Trophoblast cell (in vitro differentiated cells and primary cell): Measurements from ENCODE around the gene PARN.

Experiments
- DNase-seq, 2 donors: peaks; one replicate each; pipeline ENCODE4 v3.0.0-alpha.2; 2016
- H2AFZ ChIP-seq: 2 replicates; pipeline ENCODE4 v1.6.1; 2013; ENCODE audit warnings: low read length, moderate library complexity, mild to moderate bottlenecking; ENCODE audit not compliant: insufficient read depth, poor library complexity
- H2AK5ac ChIP-seq: 2 replicates; pipeline ENCODE4 v1.6.1; 2013; ENCODE audit warnings: mild to moderate bottlenecking, low read length
- H2BK120ac ChIP-seq: 2 replicates; pipeline ENCODE4 v1.6.1; 2013; ENCODE audit warnings: low read length, mild to moderate bottlenecking, moderate library complexity; ENCODE audit not compliant: insufficient read depth, poor library complexity
- H2BK12ac ChIP-seq: 2 replicates; pipeline ENCODE4 v1.6.1; 2013; ENCODE audit warnings: mild to moderate bottlenecking, low read length, moderate library complexity
- H2BK5ac ChIP-seq: 2 replicates; pipeline ENCODE4 v1.6.1; 2013; ENCODE audit warnings: low read length, low read depth, moderate library complexity, mild to moderate bottlenecking; ENCODE audit not compliant: poor library complexity
- H3K14ac ChIP-seq: 2 replicates; pipeline ENCODE4 v1.6.1; 2013; ENCODE audit warnings: mild to moderate bottlenecking, low read length
- H3K18ac ChIP-seq: 2 replicates; pipeline ENCODE4 v1.6.1; 2013; ENCODE audit warnings: mild to moderate bottlenecking, low read length
- H3K23ac ChIP-seq: 2 replicates; pipeline ENCODE4 v1.6.1; 2013; ENCODE audit warnings: low read length
- H3K27ac ChIP-seq: 2 replicates; pipeline ENCODE4 v1.5.1; 2013; ENCODE audit warnings: low read depth, mild to moderate bottlenecking, inconsistent platforms, low read length, moderate library complexity
- H3K27me3 ChIP-seq: 2 replicates; pipeline ENCODE4 v1.6.1; 2013; ENCODE audit warnings: inconsistent platforms, mild to moderate bottlenecking, low read length, moderate library complexity; ENCODE audit not compliant: insufficient read depth
- H3K36me3 ChIP-seq, 2 experiments: 1 replicate in 1 of 2; 2 replicates in 1 of 2; pipeline ENCODE4 v1.6.1; 2013; ENCODE audit warnings: low read length in 2 of 2, mild to moderate bottlenecking in 2 of 2, moderate library complexity in 1 of 2; ENCODE audit not compliant: insufficient read depth in 2 of 2, control insufficient read depth in 1 of 2
- H3K4ac ChIP-seq: 2 replicates; pipeline ENCODE4 v1.6.1; 2013; ENCODE audit warnings: low read depth, mild to moderate bottlenecking, low read length, moderate library complexity
- H3K4me1 ChIP-seq, 2 experiments: 1 replicate in 1 of 2; 2 replicates in 1 of 2; pipeline ENCODE4 v1.6.1; 2013; ENCODE audit warnings: low read length in 2 of 2, mild to moderate bottlenecking in 2 of 2, moderate library complexity in 1 of 2; ENCODE audit not compliant: insufficient read depth in 2 of 2, control insufficient read depth in 1 of 2
- H3K4me2 ChIP-seq: 2 replicates; pipeline ENCODE4 v1.6.1; 2013; ENCODE audit warnings: inconsistent platforms, mild to moderate bottlenecking, low read length, moderate library complexity
- H3K4me3 ChIP-seq: 2 replicates; pipeline ENCODE4 v1.5.1; 2013; ENCODE audit warnings: mild to moderate bottlenecking, low read depth, low read length, inconsistent platforms
- H3K79me1 ChIP-seq: one replicate; pipeline ENCODE4 v1.6.1; 2013; ENCODE audit warnings: low read length
- H3K79me2 ChIP-seq: 2 replicates; pipeline ENCODE4 v1.6.1; 2013; ENCODE audit warnings: low read length, mild to moderate bottlenecking; ENCODE audit not compliant: control insufficient read depth, insufficient read depth, poor library complexity
- H3K9ac ChIP-seq: 2 replicates; pipeline ENCODE4 v1.6.1; 2013; ENCODE audit warnings: mild to moderate bottlenecking, low read length
- H3K9me3 ChIP-seq: 2 replicates; pipeline ENCODE4 v1.6.1; 2013; ENCODE audit warnings: low read depth, mild to moderate bottlenecking, control low read depth, inconsistent platforms, low read length; ENCODE audit not compliant: insufficient read depth
- H4K12ac ChIP-seq: 2 replicates; pipeline ENCODE4 v1.6.1; 2013; ENCODE audit warnings: low read depth, mild to moderate bottlenecking, low read length, moderate library complexity
- H4K8ac ChIP-seq: 2 replicates; pipeline ENCODE4 v1.6.1; 2013; ENCODE audit warnings: low read depth, mild to moderate bottlenecking, low read length, moderate library complexity
- H4K91ac ChIP-seq: one replicate; pipeline ENCODE4 v1.6.1; 2013; ENCODE audit warnings: low read depth, mild to moderate bottlenecking, low read length, moderate library complexity
- WGBS: extraction: QIAGEN DNeasy Blood & Tissue Kit; methylation state at CpG from one replicate; pipeline ENCODE4 v1.1.7; 2013; ENCODE audit warnings: missing lambda C conversion rate; ENCODE audit not compliant: insufficient read length, insufficient coverage; ENCODE audit errors: extremely low coverage; 5-methylcytosine and 5-hydroxymethylcytosine counted together

Gene PARN

DNA sequence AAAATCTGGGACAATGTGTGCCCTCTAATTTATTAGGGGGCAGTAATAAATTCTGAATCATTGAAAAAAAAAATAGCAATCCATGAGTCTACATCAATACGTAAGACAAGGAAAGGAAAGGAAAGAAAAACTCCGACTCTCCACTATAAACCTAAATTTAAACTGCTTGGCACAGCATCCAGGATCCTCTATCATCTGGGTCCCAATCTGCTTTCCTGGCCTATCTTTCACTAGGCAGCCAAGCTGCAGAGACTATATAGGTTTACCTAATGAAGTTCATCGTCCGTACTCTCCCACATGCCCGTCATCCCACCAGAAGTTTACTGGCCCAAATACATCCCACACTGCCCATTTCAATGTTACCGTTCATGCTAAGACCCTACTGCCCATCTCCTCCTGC, 179.2 kb downstream of the PARN start:
- no peaks in the 10 kb centered on the region for H3K9me3 ChIP-seq
- no peak overlapping the region for H3K18ac ChIP-seq
- H3K23ac ChIP-seq = peak overlapping the region; percentile 21
- H3K4me1 ChIP-seq = no peaks in the 10 kb centered on the region
- no peak overlapping the region for H2AK5ac ChIP-seq
- H2BK120ac ChIP-seq = no peak overlapping the region
- H3K36me3 ChIP-seq = no peaks in the 10 kb centered on the region
- no peak overlapping the region for H2BK5ac ChIP-seq
- no peak overlapping the region for H3K27ac ChIP-seq
- no peak for DNase-seq
- H3K14ac ChIP-seq = no peak overlapping the region
- no peaks in the 10 kb centered on the region for H3K79me2 ChIP-seq
- no peak overlapping the region for H3K4ac ChIP-seq
- no peak overlapping the region for H3K4me3 ChIP-seq
- H2BK12ac ChIP-seq = no peak overlapping the region
- no peaks in the 10 kb centered on the region for H3K79me1 ChIP-seq
- H2AFZ ChIP-seq = no peak overlapping the region
- H4K8ac ChIP-seq = no peak overlapping the region
- H4K91ac ChIP-seq = no peak overlapping the region
- WGBS = no CpG with 5 or more reads among the region's 6 CpGs
- no peak overlapping the region for H4K12ac ChIP-seq
- H3K9ac ChIP-seq = no peak overlapping the region
- H3K4me2 ChIP-seq = no peak overlapping the region
- no peaks in the 10 kb centered on the region for H3K27me3 ChIP-seq

DNA sequence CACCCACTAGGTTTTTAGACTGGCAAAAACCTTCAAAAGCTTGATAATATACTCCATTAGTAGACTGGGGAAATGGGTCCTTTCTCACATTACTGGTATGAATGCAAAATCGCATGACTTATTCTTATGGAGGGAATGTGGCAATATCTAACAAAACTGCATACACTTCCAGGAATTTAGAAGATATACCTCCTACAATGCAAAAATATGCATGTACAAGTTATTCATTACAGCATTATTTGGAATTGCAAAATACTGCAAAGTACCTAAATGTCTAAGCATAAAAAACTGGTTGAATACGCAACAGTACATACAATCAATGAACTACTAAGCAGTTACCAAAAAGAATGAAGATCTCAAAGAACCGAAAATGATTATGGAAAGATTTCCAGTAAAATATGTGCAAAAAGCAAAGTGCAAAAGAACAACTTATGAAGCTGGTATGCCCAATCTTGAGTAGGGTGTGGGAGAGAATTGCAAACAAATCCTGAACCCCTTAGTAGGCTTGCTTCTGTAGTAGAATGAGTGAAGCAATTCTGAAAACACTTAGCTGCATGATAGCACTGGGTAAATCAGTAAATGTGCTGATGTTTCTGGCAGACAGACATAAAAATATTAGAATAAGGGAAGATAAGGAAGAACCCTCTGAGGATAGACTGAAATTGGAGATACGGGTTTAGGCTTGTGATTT, 180.1 kb downstream of the PARN start:
- H3K36me3 ChIP-seq = no peaks in the 10 kb centered on the region
- no peaks in the 10 kb centered on the region for H3K79me2 ChIP-seq
- no peaks in the 10 kb centered on the region for H3K4me1 ChIP-seq
- no CpG with 5 or more reads among the region's 4 CpGs for WGBS
- H4K12ac ChIP-seq = no peak overlapping the region
- no peaks in the 10 kb centered on the region for H3K79me1 ChIP-seq
- H3K4me2 ChIP-seq = no peak overlapping the region
- no peak overlapping the region for H2AFZ ChIP-seq
- no peak overlapping the region for H3K9ac ChIP-seq
- no peak overlapping the region for H3K14ac ChIP-seq
- H2AK5ac ChIP-seq = no peak overlapping the region
- no peak overlapping the region for H3K4ac ChIP-seq
- H3K18ac ChIP-seq = no peak overlapping the region
- H4K91ac ChIP-seq = no peak overlapping the region
- H4K8ac ChIP-seq = no peak overlapping the region
- H3K9me3 ChIP-seq = no peaks in the 10 kb centered on the region
- no peak overlapping the region for H3K4me3 ChIP-seq
- peak; percentile 46 to 93 for DNase-seq
- H2BK120ac ChIP-seq = no peak overlapping the region
- H3K27ac ChIP-seq = no peak overlapping the region
- H3K23ac ChIP-seq = no peak overlapping the region
- H2BK5ac ChIP-seq = no peak overlapping the region
- no peak overlapping the region for H2BK12ac ChIP-seq
- no peaks in the 10 kb centered on the region for H3K27me3 ChIP-seq

DNA sequence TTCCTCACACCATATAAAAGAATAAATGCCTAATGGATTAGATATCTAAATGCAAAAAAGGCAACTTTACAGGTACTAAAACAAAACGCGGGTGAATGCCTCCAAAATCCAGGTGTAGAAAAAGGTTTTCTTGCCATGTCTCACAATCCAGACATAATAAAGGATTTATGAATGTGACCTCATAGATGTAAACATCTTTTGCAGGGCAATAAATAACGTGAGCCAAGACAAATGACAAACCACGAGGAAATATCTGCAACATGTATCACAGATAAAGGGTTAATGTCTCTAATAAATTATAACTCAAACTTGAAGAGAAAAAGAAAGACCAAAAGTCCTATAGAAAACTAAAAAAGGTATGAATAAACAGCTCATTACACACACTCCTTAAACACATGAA, 180.7 kb downstream of the PARN start:
- no CpG with 5 or more reads among the region's 4 CpGs for WGBS

DNA sequence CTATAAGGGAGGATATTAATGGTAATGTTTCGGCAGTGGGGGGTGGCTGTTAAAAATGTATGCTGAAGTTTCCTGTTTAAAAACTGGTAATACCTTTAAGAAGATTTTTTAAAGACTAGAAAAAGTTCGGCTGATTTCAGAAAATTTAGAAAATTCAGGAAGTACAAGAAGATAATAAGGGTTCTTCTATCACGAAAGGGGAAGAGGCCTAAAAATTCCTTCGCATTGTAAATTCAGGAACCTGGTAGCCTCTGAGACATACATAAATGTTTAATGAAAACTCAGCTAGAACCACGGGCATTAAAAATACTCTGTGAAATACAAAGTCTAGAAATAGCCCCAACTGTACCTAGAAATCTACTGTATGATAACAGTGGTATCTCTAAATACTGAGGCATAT, 181.2 kb downstream of the PARN start:
- Histone ChIP-seq H4K12ac (no peak overlapping the region), H2BK5ac (no peak overlapping the region), H4K91ac (no peak overlapping the region), H3K9me3 (no peaks in the 10 kb centered on the region), H3K9ac (no peak overlapping the region), H3K79me2 (no peaks in the 10 kb centered on the region), H2BK12ac (no peak overlapping the region), H3K18ac (no peak overlapping the region), H2BK120ac (no peak overlapping the region), H3K14ac (no peak overlapping the region), H3K36me3 (no peaks in the 10 kb centered on the region), H3K4me3 (no peak overlapping the region), H3K4ac (no peak overlapping the region), H4K8ac (no peak overlapping the region), H2AFZ (no peak overlapping the region), H3K79me1 (no peaks in the 10 kb centered on the region), H3K23ac (no peak overlapping the region), H3K27me3 (no peaks in the 10 kb centered on the region), H3K27ac (no peak overlapping the region), H3K4me1 (no peaks in the 10 kb centered on the region), H3K4me2 (no peak overlapping the region), H2AK5ac (no peak overlapping the region)
- WGBS = no CpG with 5 or more reads among the region's 5 CpGs
- DNase-seq = no peak

More for the DNA sequence above, 180.7 kb downstream of the PARN start:
- no peak overlapping the region for H3K18ac ChIP-seq
- H2BK120ac ChIP-seq = no peak overlapping the region
- no peak overlapping the region for H3K4ac ChIP-seq
- H2AK5ac ChIP-seq = no peak overlapping the region
- no peak for DNase-seq
- H3K4me1 ChIP-seq = no peaks in the 10 kb centered on the region
- no peak overlapping the region for H3K4me3 ChIP-seq
- no peak overlapping the region for H4K12ac ChIP-seq
- H3K14ac ChIP-seq = no peak overlapping the region
- H3K9me3 ChIP-seq = no peaks in the 10 kb centered on the region
- H3K9ac ChIP-seq = no peak overlapping the region
- no peaks in the 10 kb centered on the region for H3K79me1 ChIP-seq
- H3K4me2 ChIP-seq = no peak overlapping the region
- no peak overlapping the region for H2AFZ ChIP-seq
- no peak overlapping the region for H2BK12ac ChIP-seq
- H2BK5ac ChIP-seq = no peak overlapping the region
- no peak overlapping the region for H4K91ac ChIP-seq
- H3K36me3 ChIP-seq = no peaks in the 10 kb centered on the region
- H3K79me2 ChIP-seq = no peaks in the 10 kb centered on the region
- H3K27ac ChIP-seq = no peak overlapping the region
- no peak overlapping the region for H3K23ac ChIP-seq
- H4K8ac ChIP-seq = no peak overlapping the region
- H3K27me3 ChIP-seq = no peaks in the 10 kb centered on the region
